H7 (cell line): Measurements from ENCODE around the gene MUS81. TPM values are rescaled to one million over a fixed set of nuclear protein-coding genes. Genes with fewer than 3 reads are reported as not detected.

Experiments
- DNase-seq: peaks from one replicate; pipeline ENCODE4 v3.0.0; 2012
- H3K27me3 ChIP-seq: 2 replicates; pipeline ENCODE4 v1.6.0; 2011; ENCODE audit warnings: mild to moderate bottlenecking, low read length; ENCODE audit not compliant: control insufficient read depth, insufficient read depth
- H3K36me3 ChIP-seq: replicated peaks from 2 replicates; pipeline ENCODE4 v1.5.1; 2011; ENCODE audit warnings: low read length; ENCODE audit not compliant: control insufficient read depth, insufficient read depth
- H3K4me3 ChIP-seq: 2 replicates; pipeline ENCODE4 v1.5.1; 2011; ENCODE audit warnings: low read depth, mild to moderate bottlenecking, control low read depth, low read length, moderate library complexity; ENCODE audit not compliant: insufficient read depth
- total RNA-seq: library from RNA; depleted of rRNA; stranded (reverse); fragments of >200 nt; shearing (Covaris generic); gene quantifications from 2 replicates; pipeline ENCODE4 v1.2.3, GENCODE V29; 2014

Gene MUS81
- total RNA-seq, 1 experiment from 2014 or later, result 38.0 TPM

DNA sequence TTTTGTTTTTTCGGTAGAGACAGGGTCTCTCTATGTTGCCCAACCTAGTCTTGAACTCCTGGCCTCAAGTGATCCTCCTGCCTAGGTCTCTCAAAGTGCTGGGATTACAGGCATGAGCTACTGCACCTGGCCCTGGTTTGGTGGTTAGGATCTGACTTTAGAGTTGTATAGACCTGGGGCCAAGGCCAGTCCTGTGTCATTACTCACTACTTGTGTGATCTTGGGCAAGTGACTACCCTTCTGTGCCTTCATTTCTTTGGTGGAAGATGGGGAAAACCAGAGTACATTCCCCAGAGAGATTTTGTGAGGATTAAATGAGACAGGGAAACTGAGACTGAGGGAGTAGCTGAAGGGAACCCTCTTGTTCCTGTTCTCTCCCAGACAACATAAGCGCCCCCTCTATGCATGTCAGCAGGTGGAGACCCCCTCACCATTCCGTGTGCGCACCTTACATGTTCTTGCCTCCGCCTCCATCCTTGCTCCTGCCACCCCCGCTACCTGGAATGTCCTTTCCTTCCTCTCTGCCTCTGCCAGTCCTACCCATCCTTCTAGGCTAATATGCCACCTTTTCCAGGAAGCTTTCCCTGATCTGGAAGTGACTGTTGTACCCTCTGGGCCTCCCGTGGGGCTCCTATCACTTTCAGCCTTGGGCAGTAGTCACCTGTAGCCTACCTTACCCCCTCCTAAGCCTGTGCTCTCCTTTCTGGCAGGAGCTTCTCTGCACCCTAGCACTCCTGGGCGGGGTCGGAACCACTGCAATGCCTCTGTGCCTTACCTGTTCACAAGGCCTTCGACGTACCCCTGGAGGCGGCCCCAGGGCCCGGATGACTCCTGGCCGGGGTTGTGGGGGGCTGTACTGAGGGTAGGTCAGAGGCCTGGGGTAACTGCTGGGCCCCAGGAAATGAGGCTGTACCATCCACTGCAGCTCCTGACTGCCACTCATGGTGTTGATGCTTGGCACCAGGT, 36.1 kb downstream of the MUS81 start:
- H3K27me3 ChIP-seq, result peaks cover 26% of the 10 kb centered on the region

DNA sequence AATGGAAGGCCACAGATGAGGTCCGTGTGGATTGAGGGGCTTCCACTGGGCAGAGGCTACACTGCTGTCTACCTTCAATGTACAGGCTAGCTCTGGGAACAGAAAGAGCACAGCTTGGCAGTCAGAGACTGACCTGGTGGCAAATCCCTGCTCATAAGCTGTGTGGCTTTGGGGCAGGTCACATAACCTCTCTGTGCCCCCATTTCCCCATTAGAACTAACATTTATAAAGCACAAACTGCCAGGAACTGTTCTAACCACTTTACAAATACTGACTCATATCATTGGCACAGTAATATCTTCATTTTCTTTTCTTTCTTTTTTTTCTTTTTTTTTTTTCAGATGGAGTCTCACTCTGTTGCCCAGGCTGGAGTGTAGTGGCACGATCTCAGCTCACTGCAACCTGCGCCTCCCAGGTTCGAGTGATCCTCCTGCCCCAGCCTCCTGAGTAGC, 36.8 kb downstream of the MUS81 start:
- no peaks in the 10 kb centered on the region; the same call in 1 of the 2 replicates for H3K36me3 ChIP-seq
- no peak overlapping the region for H3K4me3 ChIP-seq
- DNase-seq, result no peak
- H3K27me3 ChIP-seq, result peaks cover 32% of the 10 kb centered on the region

More for the DNA sequence above, 36.1 kb downstream of the MUS81 start:
- H3K36me3 ChIP-seq, result no peaks in the 10 kb centered on the region; the same call in 1 of the 2 replicates
- no peak overlapping the region for H3K4me3 ChIP-seq
- no peak for DNase-seq

DNA sequence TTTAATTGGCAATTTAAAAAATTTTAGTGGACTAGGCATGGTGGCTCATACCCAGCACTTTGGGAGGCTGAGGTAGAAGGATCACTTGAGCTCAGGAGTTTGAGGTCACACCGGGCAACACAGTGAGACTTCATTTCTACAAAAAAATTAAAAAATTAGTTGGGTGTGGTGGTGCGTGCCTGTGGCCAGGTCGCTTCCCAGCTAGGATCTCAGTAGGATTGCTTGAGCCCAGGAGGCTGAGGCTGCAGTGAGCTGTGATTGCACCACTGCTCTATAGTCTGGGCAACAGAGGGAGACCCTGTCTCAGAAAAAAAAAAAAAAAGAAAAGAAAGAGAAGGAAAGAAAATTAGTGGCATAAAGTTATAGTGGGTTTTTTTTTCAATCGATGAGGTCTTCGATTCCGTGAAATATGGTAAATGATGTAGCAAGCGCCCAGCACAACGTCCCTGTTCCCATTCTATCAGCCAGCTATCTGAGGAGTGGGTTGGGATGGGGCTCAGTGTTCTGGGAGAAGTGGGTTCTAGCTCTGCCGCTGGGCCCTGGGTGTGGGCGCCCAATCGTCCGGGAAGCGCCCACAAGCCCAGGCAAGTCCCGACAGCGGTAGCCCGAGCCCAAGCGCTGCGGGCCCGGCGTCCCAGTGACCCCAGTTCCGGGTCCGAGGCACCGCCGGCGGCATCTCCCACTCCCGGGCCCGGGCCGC, 38.6 kb downstream of the MUS81 start:
- no peak for DNase-seq
- Histone ChIP-seq H3K36me3 (no peaks in the 10 kb centered on the region; the same call in 1 of the 2 replicates), H3K27me3 (peaks cover 36% of the 10 kb centered on the region), H3K4me3 (peak overlapping the region; percentile 61)

DNA sequence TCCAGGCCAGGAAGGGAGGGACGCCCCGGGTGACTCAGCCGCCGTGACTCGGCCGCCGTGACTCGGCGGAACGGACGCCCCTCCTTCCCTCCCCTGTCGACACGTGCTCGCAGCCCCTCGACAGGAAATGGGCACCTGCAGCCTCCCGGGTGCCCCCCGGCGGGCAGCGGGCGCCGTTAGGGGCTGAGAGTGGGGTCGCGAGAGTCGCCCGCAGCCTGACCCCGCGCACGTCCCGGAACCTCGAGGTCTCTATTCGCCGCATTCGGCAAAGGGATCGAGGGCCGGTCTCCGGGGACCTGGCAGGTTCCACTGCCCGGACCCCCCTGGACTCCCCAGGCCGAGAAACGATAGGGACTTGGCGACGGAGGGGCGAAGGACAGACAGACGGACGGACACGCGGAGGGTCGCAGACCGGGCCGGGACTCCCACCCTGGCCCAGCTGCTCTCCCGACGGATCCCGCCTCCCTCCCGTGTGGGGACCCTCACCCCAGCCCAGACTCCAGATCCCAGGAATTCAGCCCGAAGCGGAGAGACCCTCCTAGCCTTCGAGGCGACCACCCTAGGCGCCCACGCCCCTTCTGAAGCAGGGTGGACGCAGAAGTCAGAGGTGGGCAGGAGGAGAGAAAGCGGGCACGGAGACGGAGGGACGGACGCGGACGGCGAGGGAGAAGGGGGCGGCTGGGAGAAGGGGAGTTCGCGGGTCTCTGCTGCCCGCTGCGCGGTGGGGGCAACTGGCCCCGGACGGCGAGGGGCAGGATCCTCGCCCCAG, 39.3 kb downstream of the MUS81 start:
- Histone ChIP-seq H3K27me3 (peaks cover 36% of the 10 kb centered on the region), H3K4me3 (peak overlapping the region; percentile 61), H3K36me3 (no peaks in the 10 kb centered on the region; the same call in 1 of the 2 replicates)
- DNase-seq, result peak; percentile 89

DNA sequence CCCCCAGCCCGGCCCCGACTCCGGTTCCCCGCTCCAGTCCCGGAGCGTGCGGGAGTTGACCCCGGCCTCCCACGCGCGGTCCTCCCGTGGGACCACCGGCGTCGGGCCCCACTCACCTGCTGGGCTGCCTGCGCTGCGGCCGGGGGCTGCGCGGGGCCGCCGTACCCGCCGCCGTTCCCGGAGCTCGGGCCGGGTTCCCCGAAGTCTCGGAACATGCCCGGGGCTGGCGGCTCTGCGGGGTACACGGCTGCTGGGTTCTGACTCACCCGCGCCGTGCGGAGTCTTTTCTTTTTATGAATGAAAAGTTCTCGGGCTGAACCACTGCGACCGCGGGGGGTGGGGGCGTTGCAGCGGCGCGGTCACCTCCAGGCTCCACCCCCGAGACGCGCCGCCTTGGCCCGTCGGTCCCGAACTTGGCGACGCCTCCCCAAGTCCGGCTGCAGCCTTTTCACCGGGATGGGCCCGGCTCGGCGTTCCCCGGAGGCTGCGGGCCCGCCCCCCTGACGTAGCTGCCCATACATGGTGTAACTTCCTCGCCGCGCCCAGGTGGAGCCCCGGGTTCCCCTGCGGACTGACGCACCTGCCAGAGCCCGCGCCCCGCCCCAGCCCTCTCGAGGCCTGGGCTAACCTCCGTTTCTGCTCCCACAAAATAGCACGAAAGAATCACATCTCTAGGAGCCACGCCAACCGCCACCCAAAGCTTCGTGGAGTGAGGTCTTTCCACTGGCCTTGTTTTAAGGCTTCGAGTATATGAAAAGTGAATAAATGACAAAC, 40.1 kb downstream of the MUS81 start, which contains the start of gene FOSL1:
TSS of gene FOSL1 (minus strand) at position 264 of the 774 bp plus-strand sequence. CDS start at position 215, 49 bp downstream.
- H3K36me3 ChIP-seq, result no peaks in the 10 kb centered on the region; the same call in 1 of the 2 replicates
- DNase-seq, result peak; percentile 99
- peak within 1 kb of the TSS; percentile 61 for H3K4me3 ChIP-seq
- peaks cover 36% of the 10 kb centered on the region for H3K27me3 ChIP-seq

DNA sequence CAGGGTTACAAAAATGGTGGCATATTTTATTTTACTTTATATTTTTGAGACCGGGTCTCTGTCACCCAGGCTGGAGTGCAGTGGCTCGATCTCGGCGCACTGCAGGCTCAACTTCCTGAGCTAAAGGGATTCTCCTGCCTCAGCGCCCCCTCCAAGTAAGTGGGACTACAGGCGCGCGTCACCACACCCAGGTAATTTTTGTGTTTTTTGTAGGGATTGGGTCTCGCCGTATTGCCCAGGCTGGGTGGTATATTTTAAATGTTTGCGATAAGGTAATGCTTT, 40.6 kb downstream of the MUS81 start:
- no peak overlapping the region; the same call in 1 of the 2 replicates for H3K4me3 ChIP-seq
- no peak for DNase-seq
- peaks cover 36% of the 10 kb centered on the region for H3K27me3 ChIP-seq
- no peaks in the 10 kb centered on the region; the same call in 1 of the 2 replicates for H3K36me3 ChIP-seq

DNA sequence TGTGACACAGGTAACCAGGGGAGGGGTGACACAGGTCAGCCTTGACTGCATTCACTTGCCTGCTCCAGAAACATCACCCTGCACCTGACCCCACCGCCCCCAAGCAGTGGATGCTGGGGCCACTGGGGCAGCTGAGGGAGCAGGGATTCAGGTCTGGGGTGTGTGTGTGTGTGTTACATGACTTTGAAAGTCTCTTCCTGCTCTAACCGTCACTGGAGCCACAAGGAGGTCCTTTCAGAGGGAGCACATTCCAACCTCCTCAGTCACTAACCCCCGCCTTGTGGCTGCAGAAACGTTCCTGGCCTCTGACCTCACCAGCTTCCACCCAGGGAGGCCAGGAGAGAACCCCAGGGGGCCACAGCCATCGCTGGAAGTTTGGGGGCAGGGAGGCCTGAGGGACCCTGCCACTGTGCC, 42.8 kb downstream of the MUS81 start:
- Histone ChIP-seq H3K4me3 (no peak overlapping the region), H3K36me3 (no peaks in the 10 kb centered on the region), H3K27me3 (peaks cover 36% of the 10 kb centered on the region)
- peak; percentile 76 for DNase-seq

DNA sequence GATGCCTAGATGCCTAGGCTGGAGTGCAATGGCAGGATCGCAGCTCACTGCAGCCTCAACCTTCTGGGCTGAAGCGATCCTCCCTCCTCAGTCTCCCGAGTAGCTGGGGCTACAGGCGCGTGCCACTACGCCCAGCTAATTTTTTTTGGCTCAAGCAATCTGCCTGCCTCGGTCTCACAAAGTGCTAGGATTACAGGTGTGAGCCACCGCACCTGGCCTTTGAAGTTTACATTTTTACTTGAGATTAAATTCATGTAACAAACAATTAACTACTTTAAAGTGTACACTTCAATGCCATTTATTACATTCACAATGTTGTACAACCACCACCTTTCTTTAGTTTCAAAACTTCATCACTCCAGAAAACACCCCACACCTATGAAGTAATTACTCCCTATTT, 43.5 kb downstream of the MUS81 start:
- Histone ChIP-seq H3K4me3 (no peak overlapping the region), H3K36me3 (no peaks in the 10 kb centered on the region), H3K27me3 (peaks cover 30% of the 10 kb centered on the region)
- no peak for DNase-seq

DNA sequence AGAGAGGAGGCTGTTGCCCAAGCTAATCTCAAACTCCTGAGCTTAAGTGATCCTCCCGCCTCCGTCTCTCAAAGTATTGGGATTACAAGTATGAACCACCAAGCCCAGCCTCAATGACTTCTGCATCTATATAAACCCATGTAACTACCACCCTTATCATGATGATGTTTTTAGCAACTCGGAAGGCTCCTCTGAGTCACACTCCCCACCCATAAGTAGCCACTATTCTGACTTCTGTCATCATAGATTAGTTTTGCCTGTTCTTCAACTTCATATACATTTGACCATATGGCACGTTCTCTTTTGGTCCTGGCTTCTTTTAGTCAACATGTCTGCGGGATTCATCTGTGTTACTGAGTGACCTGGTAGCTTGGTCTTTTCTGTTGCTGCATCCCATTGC, 46.4 kb downstream of the MUS81 start:
- no peak for DNase-seq
- H3K27me3 ChIP-seq, result peaks cover 8% of the 10 kb centered on the region
- no peaks in the 10 kb centered on the region for H3K36me3 ChIP-seq
- no peak overlapping the region for H3K4me3 ChIP-seq

DNA sequence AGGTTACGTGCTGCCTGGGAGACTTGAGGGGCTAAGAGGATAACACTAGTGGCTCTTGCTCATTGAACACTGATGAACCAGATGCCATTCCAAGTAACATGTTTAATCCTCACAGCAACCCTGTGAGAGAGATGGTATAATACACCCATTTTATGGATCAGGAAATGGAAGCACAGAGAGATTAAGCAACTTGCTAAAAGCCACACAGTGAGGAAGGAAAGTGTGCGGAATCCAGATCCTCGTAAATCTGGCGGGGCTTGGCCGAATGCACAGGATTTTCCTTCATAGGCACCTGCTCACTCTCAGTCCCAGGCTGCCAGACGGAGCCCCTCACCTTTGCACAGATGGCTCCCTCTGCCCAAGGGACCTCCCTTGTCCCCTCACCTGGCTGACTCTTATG, 47.6 kb downstream of the MUS81 start:
- Histone ChIP-seq H3K36me3 (no peaks in the 10 kb centered on the region), H3K4me3 (no peak overlapping the region), H3K27me3 (no peaks in the 10 kb centered on the region; the same call in none of the 2 replicates)
- no peak for DNase-seq

DNA sequence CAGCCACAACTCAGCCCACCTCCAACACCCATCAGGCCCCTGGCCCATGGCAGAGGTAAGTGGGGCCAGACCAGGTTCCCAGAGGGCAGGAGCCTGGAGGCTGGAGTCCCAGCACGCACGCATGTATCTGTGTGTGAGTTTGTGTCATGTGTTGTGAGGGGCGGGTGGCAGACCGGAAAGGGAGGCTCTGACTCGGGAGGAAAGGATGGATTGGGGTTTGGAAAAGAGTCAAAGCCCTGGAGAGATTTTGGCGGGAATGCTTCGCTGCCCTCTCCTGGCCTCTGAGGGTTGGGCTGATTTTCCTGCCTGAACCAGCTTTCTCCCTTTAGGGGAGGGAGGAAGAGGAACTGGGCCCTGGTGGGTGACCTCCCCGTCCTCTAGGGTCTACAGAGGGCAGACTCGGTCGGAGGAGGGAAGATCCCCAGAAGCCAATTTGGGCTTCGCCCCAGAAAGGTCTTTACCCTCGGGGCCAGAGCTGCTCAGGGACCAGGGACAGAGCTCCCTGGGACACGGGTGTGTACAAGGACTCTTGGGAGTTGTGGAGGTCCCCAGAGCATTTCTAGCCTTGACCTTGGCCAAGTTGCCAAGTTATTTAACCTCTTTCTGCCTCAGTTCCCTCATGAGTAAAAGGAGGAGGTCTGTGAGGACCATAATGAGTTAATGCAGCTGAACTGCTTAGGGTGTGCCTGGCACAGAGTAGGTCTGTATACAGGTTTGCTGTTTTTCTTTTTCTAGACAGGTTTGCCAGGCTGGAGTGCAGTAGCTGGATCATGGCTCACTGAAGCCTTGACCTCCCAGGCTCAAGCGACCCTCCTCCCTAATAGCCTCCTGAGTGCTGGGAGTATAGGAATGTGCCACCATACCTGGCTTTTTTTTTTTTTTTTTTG, 51.7 kb downstream of the MUS81 start:
- DNase-seq, result peak; percentile 89
- Histone ChIP-seq H3K36me3 (no peaks in the 10 kb centered on the region), H3K4me3 (no peak overlapping the region), H3K27me3 (no peaks in the 10 kb centered on the region; the same call in 1 of the 2 replicates)

DNA sequence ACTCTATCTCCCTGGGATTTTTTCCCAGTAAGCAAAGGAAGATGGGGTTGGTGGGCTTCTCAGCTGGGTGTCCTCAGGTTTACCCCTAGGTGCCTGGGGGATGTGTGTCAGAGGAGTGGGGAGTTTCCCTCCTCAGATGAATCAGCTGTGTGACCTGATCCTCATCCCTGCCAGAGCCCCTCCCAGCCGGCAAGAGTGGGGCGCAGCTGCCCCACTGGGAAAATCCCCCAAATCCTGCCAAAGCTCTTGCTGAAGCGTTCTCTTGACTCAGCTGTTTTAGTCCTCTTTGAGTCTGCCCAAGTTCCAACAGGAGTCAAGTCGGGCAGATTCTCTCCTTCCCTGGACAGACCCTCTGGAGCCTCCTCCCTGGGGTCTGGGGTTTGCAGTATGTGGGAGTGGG, 52.6 kb downstream of the MUS81 start:
- no peaks in the 10 kb centered on the region; the same call in 1 of the 2 replicates for H3K27me3 ChIP-seq
- peak; percentile 35 for DNase-seq
- H3K4me3 ChIP-seq, result no peak overlapping the region
- H3K36me3 ChIP-seq, result no peaks in the 10 kb centered on the region
